AG08396 (cell line): ENCODE results near the gene SLC6A6.
A peak's percentile ranks its signal among the peaks of the same experiment; 100 is the strongest.

Experiments
- DNase-seq: peaks from one replicate; pipeline ENCODE4 v3.0.0; 2012; ENCODE audit warnings: low spot score, mixed read lengths

Gene SLC6A6

GRCh38 chr3:14470461-14470860 lies 68.1 kb downstream of the SLC6A6 start:
- no peak for DNase-seq

- DNase-seq, result no peak
Observed at GRCh38 chr3:14471016-14471415, 68.6 kb downstream of the SLC6A6 start.

- DNase-seq, result no peak
Observed at GRCh38 chr3:14471690-14472089, 69.3 kb downstream of the SLC6A6 start.

GRCh38 chr3:14472471-14473351 lies 70.3 kb downstream of the SLC6A6 start:
- DNase-seq, result peak; percentile 91

GRCh38 chr3:14473411-14473891 lies 71.0 kb downstream of the SLC6A6 start:
- no peak for DNase-seq

GRCh38 chr3:14474363-14475081 lies 72.1 kb downstream of the SLC6A6 start:
- no peak for DNase-seq

- DNase-seq, result no peak
Observed at GRCh38 chr3:14475621-14476020, 73.2 kb downstream of the SLC6A6 start.

GRCh38 chr3:14476583-14477265 lies 74.3 kb downstream of the SLC6A6 start:
- no peak for DNase-seq

- no peak for DNase-seq
Observed at GRCh38 chr3:14477311-14477935, 75.0 kb downstream of the SLC6A6 start.

- no peak for DNase-seq
Observed at GRCh38 chr3:14478956-14479550, 76.6 kb downstream of the SLC6A6 start.

GRCh38 chr3:14479591-14479990 lies 77.2 kb downstream of the SLC6A6 start:
- no peak for DNase-seq

- DNase-seq, result no peak
Observed at GRCh38 chr3:14480207-14481017, 78.0 kb downstream of the SLC6A6 start.

GRCh38 chr3:14481018-14481645 lies 78.7 kb downstream of the SLC6A6 start:
- DNase-seq, result no peak

GRCh38 chr3:14481646-14482036 lies 79.2 kb downstream of the SLC6A6 start:
- DNase-seq, result no peak

GRCh38 chr3:14482271-14482721 lies 79.9 kb downstream of the SLC6A6 start:
- DNase-seq, result no peak

- DNase-seq, result no peak
Observed at GRCh38 chr3:14483286-14483685, 80.9 kb downstream of the SLC6A6 start.

GRCh38 chr3:14484741-14485140 lies 82.3 kb downstream of the SLC6A6 start:
- DNase-seq, result no peak

- no peak for DNase-seq
Observed at GRCh38 chr3:14485981-14486380, 83.6 kb downstream of the SLC6A6 start.

- no peak for DNase-seq
Observed at GRCh38 chr3:14486460-14486859, 84.1 kb downstream of the SLC6A6 start.

GRCh38 chr3:14487086-14487485 lies 84.7 kb downstream of the SLC6A6 start:
- DNase-seq, result no peak
